ENCODE measurements around the gene ACVR1C.

Gene ACVR1C

GRCh38 chr2:157628477-157629415, at the start of gene ACVR1C:
TSS of gene ACVR1C (minus strand) at chr2:157628864. CDS start at chr2:157628644, 220 bp downstream.
- FAIRE-seq, result no peak

GRCh38 chr2:157677941-157678340, 49.3 kb upstream of the ACVR1C start:
- no peak for FAIRE-seq

GRCh38 chr2:157672129-157672528, 43.5 kb upstream of the ACVR1C start:
- FAIRE-seq, result no peak

GRCh38 chr2:157662401-157662800, 33.7 kb upstream of the ACVR1C start:
- no peak for FAIRE-seq

- no peak for FAIRE-seq
Observed at GRCh38 chr2:157661776-157662175, 33.1 kb upstream of the ACVR1C start.

GRCh38 chr2:157657858-157658257, 29.2 kb upstream of the ACVR1C start:
- no peak for FAIRE-seq

- FAIRE-seq, result no peak
Observed at GRCh38 chr2:157657101-157657500, 28.4 kb upstream of the ACVR1C start.

GRCh38 chr2:157644776-157645175, 16.1 kb upstream of the ACVR1C start:
- no peak for FAIRE-seq

GRCh38 chr2:157631861-157632260, 3.2 kb upstream of the ACVR1C start:
- no peak for FAIRE-seq

GRCh38 chr2:157627594-157628476, 829 bp downstream of the ACVR1C start:
- no peak for FAIRE-seq

- no peak for FAIRE-seq
Observed at GRCh38 chr2:157625296-157625695, 3.4 kb downstream of the ACVR1C start.

- FAIRE-seq, result no peak
Observed at GRCh38 chr2:157620956-157621355, 7.7 kb downstream of the ACVR1C start.

- no peak for FAIRE-seq
Observed at GRCh38 chr2:157611726-157612125, 16.9 kb downstream of the ACVR1C start.

GRCh38 chr2:157611110-157611509, 17.6 kb downstream of the ACVR1C start:
- FAIRE-seq, result no peak

GRCh38 chr2:157606534-157606933, 22.1 kb downstream of the ACVR1C start:
- FAIRE-seq, result no peak

GRCh38 chr2:157603198-157603597, 25.5 kb downstream of the ACVR1C start:
- FAIRE-seq, result no peak

GRCh38 chr2:157601807-157602206, 26.9 kb downstream of the ACVR1C start:
- FAIRE-seq, result no peak

GRCh38 chr2:157596992-157597681, 31.5 kb downstream of the ACVR1C start:
- FAIRE-seq, result no peak

GRCh38 chr2:157593411-157593810, 35.3 kb downstream of the ACVR1C start:
- no peak for FAIRE-seq

GRCh38 chr2:157592948-157593347, 35.7 kb downstream of the ACVR1C start:
- FAIRE-seq, result peak; percentile 65

- FAIRE-seq, result no peak
Observed at GRCh38 chr2:157592374-157592773, 36.3 kb downstream of the ACVR1C start.

GRCh38 chr2:157587576-157587975, 41.1 kb downstream of the ACVR1C start:
- FAIRE-seq, result no peak

GRCh38 chr2:157574165-157574564, 54.5 kb downstream of the ACVR1C start:
- no peak for FAIRE-seq
